ENCODE data around the gene ATAD2B. TPM values are rescaled to one million over a fixed set of nuclear protein-coding genes. Genes with fewer than 3 reads are reported as not detected.

The ATAD2B gene
- total RNA-seq, 4 donors from 2014 or later: 37.1 to 82.7 (median 40.7) TPM

DNA sequence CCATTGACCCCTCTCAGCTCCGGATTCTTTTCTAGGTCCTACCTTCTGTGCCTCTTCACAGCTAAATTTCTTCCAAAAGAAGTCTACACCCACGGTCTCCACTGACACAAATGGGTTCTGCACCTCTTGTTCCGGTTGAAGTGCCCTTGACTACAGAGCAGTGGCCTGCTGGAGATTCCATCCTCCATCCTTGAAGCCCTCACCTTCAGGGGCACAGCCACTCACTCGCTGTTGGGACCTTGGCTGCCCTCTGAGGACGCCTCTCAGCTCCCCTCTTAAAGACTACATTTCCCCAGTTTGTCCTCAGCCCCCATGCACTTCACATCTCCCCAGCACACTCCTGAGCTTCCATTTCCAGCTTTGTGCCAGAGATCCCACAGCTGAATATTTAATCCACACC lies 226.3 kb downstream of the ATAD2B start:
- peaks cover 0 to 4% (median 0%) of the 10 kb centered on the region in 4 donors for H3K36me3 ChIP-seq
- no peaks in the 10 kb centered on the region for H3K27me3 ChIP-seq
- H3K27ac ChIP-seq: no peak overlapping the region
- intact Hi-C loops (cut with DNase I; ENCODE audit: low total_unique reads) (no loop called here), in situ Hi-C loops (cut with MboI; ENCODE audit: low pct_ligation_motif_present in 1 of 4, low pct_unique_long_range_greater_than_20kb in 1 of 4, low sequenced_read_pairs in 3 of 4) (no loop called here)
- TF ChIP-seq POLR2AphosphoS5 (IDR thresholded peaks at IDR 0.05): no peak
- TF ChIP-seq POLR2A (IDR thresholded peaks at IDR 0.05): no peak
- TF ChIP-seq CTCF (IDR thresholded peaks at IDR 0.05): no peak
- TF ChIP-seq EP300 (IDR thresholded peaks at IDR 0.05; ENCODE audit: low read depth): no peak
- H3K4me3 ChIP-seq: no peak overlapping the region
- H3K4me1 ChIP-seq: peaks cover 0 to 4% (median 3%) of the 10 kb centered on the region in 4 donors
- WGBS, 2 donors (ENCODE audit: low coverage in 1 of 2): 80 to 89% methylated on average over 5 of the region's 5 CpGs
- DNase-seq: no peak
- no peaks in the 10 kb centered on the region for H3K9me3 ChIP-seq

DNA sequence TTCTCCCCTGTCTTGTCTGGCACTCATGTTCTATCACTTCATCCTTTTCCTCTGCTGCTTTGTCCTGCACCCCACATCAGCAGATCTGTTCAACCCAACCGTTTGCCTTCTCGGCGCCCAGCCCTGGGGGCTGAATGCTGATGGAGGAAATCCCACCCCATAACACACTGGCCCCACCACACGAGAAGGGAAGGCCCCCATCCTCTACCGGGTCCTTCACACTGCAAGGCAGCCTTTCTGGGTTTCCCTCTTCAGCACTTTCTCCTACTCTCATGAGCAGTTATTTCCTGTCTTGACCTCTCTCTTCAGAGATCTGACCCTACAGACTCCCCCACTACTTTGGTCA lies 227.4 kb downstream of the ATAD2B start:
- WGBS, 2 donors (ENCODE audit: low coverage in 1 of 2): 93 to 97% methylated on average over 5 of the region's 5 CpGs
- in situ Hi-C loops (cut with MboI; ENCODE audit: low pct_ligation_motif_present in 1 of 4, low pct_unique_long_range_greater_than_20kb in 1 of 4, low sequenced_read_pairs in 3 of 4) (no loop called here), intact Hi-C loops (cut with DNase I; ENCODE audit: low total_unique reads) (no loop called here)
- H3K9me3 ChIP-seq: no peaks in the 10 kb centered on the region
- H3K4me1 ChIP-seq: peaks cover 0 to 4% (median 3%) of the 10 kb centered on the region in 4 donors
- H3K27ac ChIP-seq: peak overlapping the region in 2 of 4 donors; percentile 9 to 23
- H3K27me3 ChIP-seq: no peaks in the 10 kb centered on the region
- no peak for DNase-seq
- peaks cover 0 to 4% (median 0%) of the 10 kb centered on the region in 4 donors for H3K36me3 ChIP-seq
- no peak overlapping the region for H3K4me3 ChIP-seq
- no peak for TF ChIP-seq CTCF (IDR thresholded peaks at IDR 0.05)
- no peak for TF ChIP-seq POLR2AphosphoS5 (IDR thresholded peaks at IDR 0.05)
- no peak for TF ChIP-seq POLR2A (IDR thresholded peaks at IDR 0.05)
- TF ChIP-seq EP300 (IDR thresholded peaks at IDR 0.05; ENCODE audit: low read depth): no peak

- Histone ChIP-seq H3K27me3 (no peaks in the 10 kb centered on the region), H3K4me3 (no peak overlapping the region), H3K36me3 (peaks cover 0 to 4% (median 0%) of the 10 kb centered on the region in 4 donors), H3K9me3 (no peaks in the 10 kb centered on the region), H3K27ac (peak overlapping the region in 2 of 4 donors; percentile 9 to 23), H3K4me1 (peaks cover 0 to 4% (median 3%) of the 10 kb centered on the region in 4 donors)
- in situ Hi-C loops (cut with MboI; ENCODE audit: low pct_ligation_motif_present in 1 of 4, low pct_unique_long_range_greater_than_20kb in 1 of 4, low sequenced_read_pairs in 3 of 4): no loop called here
- intact Hi-C loops (cut with DNase I; ENCODE audit: low total_unique reads): no loop called here
- DNase-seq: no peak
- 85% methylated on average over 17 of the region's 17 CpGs; no CpG with 5 or more reads in 1 of the 2 donors for WGBS, 2 donors (ENCODE audit: low coverage in 1 of 2)
- TF ChIP-seq POLR2A (IDR thresholded peaks at IDR 0.05): no peak
- no peak for TF ChIP-seq CTCF (IDR thresholded peaks at IDR 0.05)
- TF ChIP-seq EP300 (IDR thresholded peaks at IDR 0.05; ENCODE audit: low read depth): no peak
- TF ChIP-seq POLR2AphosphoS5 (IDR thresholded peaks at IDR 0.05): no peak
Measured at GRCh38 chr2:23698721-23699579, 228.0 kb downstream of the ATAD2B start.

Other genes starting within 250 kb of the ATAD2B start
- gene UBXN2A, start 13.3 kb upstream of the ATAD2B start, total RNA-seq: 10 to 100 TPM in 2 of 4 donors, 1 to 10 TPM in 2; 6.4 to 13.7 (median 10.8) TPM
- under 1 TPM in 1 of 4 donors, not detected in 3; 0.16 TPM for gene MFSD2B, start 83.0 kb upstream of the ATAD2B start, total RNA-seq
- 1 to 10 TPM; 1.5 to 4.0 (median 3.0) TPM for gene WDCP, start 120.3 kb upstream of the ATAD2B start, total RNA-seq
- 10 to 100 TPM in 1 of 4 donors, 1 to 10 TPM in 3; 6.0 to 27.3 (median 8.4) TPM for gene FKBP1B, start 122.6 kb upstream of the ATAD2B start, total RNA-seq
- 100 to 1,000 TPM in 1 of 4 donors, 10 to 100 TPM in 3; 17.3 to 104 (median 93.2) TPM for gene SF3B6, start 149.2 kb upstream of the ATAD2B start, total RNA-seq
- 100 to 1,000 TPM in 3 of 4 donors, 10 to 100 TPM in 1; 83.2 to 257 (median 128) TPM for gene TP53I3, start 157.7 kb upstream of the ATAD2B start, total RNA-seq
- gene PFN4, start 196.2 kb upstream of the ATAD2B start, total RNA-seq: under 1 TPM in 1 of 4 donors, not detected in 3; 0.80 TPM
- gene FAM228B, start 196.3 kb upstream of the ATAD2B start, total RNA-seq: 10 to 100 TPM in 1 of 4 donors, 1 to 10 TPM in 2, under 1 TPM in 1; 0.75 to 17.8 (median 3.9) TPM
- under 1 TPM in 1 of 4 donors, not detected in 3; 0.27 TPM for gene FAM228A, start 247.9 kb upstream of the ATAD2B start, total RNA-seq

Measured in transverse colon (tissue), 4 donors.